NCI-H460 (cell line): ENCODE measurements around the gene AOAH. TPM values are rescaled to one million over a fixed set of nuclear protein-coding genes. Genes with fewer than 3 reads are reported as not detected.
A peak's percentile ranks its signal among the peaks of the same experiment; 100 is the strongest.

Experiments
- DNase-seq: peaks from one replicate; pipeline ENCODE4 v3.0.0-alpha.2; 2016; ENCODE audit warnings: low read depth; ENCODE audit errors: extremely low read depth
- total RNA-seq: library from RNA; depleted of rRNA; stranded (reverse); fragments of >200 nt; shearing (Covaris generic); gene quantifications from 2 replicates; pipeline ENCODE4 v1.2.3, GENCODE V29; 2014

Gene AOAH
- total RNA-seq, 1 experiment from 2014 or later: 0.10 TPM

DNA sequence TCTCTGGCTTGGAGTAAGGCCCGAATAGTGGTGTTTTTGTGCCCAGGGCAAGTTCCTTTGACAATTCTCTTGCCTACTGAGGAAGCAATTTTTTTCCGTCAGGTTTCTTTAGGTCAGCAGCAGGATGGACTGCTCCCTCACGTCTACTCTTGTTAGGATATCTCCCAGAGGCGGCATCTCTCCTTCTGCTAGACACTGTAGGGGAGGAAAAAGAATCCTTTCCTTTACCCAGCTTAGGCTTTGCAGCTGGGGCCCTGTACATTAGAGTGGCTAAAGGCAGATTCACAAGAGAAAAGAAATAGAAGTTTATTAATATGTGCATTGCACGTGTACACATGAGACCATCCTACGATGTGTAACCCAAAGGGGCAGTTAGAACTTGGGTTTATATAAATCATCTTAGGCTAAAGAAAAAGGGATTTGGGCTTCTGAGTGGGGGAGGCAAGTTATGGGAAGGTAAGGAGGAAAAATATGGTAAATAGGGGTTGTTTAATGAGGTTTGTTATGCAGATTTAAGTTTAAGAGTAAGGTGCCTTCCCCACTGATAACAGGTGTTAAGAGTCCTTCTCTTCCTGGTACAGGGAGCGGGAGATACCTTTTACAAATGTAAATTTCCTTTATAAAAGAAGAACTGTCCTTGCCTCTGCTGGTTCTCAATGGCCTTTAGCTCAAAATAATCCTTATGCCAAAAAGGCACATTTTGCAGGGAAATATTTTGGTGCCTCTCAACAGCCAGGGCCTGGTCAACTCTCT lies 156.4 kb downstream of the AOAH start:
- DNase-seq: no peak

DNA sequence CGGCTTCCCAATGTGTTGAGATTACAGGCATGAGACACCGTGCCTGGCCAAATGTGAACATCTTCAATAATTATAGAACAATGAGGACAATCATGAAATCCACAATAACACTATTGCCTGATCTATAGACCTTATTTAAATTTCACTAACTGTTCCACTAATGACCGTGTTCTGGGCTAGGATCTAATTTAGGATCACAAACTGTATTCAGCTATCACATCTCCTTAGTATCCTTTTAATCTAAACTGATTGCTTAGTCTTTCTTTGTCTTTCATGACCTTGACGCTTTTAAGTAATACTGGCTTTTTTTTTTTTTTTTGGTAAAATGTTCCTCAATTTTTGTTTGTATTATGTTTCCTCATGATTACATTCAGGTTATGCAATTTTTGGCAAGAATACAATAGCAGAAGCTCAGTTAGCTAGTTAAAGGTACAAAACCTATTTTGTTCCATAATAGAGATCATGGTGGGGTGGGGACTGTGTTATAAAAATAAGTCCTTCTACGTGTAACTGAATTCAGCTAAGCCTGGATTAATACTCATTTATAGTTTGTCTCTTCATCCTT lies 158.4 kb downstream of the AOAH start:
- DNase-seq: no peak

DNA sequence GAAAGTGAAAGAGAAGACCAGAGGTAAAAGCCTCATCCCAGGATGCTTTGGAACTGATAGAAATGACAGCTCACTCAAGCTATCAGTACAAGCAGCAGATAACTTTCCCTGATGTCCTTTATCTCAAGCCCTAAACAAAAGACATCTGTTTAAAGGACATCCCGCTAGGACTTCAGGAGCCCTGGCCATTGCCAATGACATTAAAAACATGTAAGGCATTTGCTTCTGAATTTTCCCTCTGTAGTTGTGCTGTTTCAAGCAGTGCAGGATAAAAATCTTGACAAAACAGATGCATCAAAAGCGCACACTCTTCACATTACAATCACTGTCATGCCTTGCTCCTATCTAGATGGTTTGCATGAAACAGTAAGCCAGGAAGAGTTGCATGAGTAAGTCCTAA lies 159.8 kb downstream of the AOAH start:
- no peak for DNase-seq

DNA sequence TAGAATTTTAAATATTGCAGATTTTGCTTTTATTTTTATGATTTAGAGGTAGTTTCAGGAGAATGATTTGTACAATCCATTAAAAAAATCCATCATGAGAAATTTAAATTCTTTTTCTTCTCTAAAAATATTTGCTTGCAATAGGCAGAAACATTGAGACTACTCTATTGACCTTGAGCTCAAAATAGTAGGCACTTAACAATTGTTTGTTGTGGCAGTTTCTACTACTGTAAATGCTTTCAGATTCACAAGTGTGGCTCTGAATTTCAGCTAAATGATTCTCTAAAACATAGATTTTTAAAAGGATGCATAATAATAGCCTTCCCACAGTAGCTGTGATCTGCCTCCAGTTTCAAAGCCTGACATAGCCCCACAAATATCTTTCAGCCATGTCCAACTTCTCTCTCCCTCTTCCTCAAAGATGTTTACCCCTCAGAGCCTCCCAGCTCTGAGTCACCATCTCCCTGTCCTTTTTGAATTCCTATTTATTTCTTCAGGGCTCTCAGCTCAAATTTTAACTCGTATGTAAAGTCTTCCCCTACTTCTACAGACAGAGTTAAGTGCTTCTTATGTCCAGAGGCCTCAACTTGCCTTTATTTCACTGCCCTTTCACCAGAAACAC lies 160.5 kb downstream of the AOAH start:
- no peak for DNase-seq

GRCh38 chr7:36562121-36562520 lies 162.2 kb downstream of the AOAH start:
- DNase-seq: no peak

GRCh38 chr7:36549029-36549428 lies 175.3 kb downstream of the AOAH start:
- no peak for DNase-seq

DNA sequence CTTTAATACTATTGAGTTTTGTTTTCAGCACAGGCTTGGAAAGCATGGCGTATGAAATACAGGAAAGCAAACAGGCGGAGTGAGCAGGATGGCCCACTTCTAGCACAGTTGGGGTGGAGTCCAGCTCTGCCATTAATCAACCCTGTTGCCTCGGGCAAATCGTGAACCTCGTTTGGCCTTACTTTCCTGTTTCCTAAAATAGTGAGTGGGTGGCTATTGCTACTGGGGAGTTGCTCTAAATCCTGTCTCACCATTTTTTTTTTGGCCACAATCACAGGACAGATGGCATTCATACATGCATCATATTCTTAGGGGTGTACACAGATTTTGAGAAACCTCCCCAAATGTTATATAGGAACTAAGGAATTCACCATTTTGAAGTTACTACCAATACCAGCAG lies 176.9 kb downstream of the AOAH start:
- no peak for DNase-seq

DNA sequence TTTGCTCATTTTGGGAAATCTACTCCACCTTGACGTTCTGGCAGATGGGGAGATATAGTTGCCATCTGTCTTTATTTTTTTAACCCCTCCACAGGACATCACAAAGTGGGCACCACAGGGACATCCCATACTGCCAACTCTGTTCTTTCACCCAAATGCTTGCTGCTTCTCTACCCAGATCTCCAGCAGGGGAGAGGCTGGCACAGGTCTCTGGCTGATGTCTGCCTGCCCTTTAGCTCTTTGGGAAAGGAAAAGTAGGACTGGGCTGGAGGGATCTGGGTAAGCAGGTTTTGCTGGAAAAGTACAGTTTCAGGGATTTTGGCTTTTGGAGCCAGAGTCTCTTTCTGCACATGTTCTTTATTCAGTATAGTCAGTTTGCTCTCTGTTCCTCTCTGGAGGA lies 178.0 kb downstream of the AOAH start:
- DNase-seq: no peak

DNA sequence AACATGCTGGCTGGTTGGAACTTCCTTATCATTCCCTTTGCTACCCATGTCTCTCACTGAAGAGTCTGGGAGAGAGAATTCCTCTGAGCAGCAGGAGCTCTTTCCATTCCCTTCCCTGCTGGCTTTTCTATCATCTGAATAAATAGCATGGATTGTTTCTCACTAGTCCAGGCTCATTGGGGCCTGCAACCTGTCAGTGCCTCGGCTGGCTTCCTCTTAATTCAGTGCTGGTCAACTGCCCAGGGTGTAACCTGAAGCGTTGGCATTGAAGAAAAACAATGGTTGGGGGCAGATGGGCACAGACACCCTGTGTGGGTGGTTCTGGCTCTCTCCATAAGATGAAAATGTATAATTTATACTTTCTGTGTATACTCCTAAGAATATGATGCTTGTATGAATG lies 179.0 kb downstream of the AOAH start:
- DNase-seq: no peak

GRCh38 chr7:36538126-36538525 lies 186.2 kb downstream of the AOAH start:
- no peak for DNase-seq

GRCh38 chr7:36535866-36536664 lies 188.2 kb downstream of the AOAH start:
- DNase-seq: no peak

- no peak for DNase-seq
Observed at GRCh38 chr7:36533717-36534116, 190.6 kb downstream of the AOAH start.

GRCh38 chr7:36532981-36533499 lies 191.3 kb downstream of the AOAH start:
- no peak for DNase-seq

GRCh38 chr7:36531951-36532350 lies 192.3 kb downstream of the AOAH start:
- DNase-seq: no peak

DNA sequence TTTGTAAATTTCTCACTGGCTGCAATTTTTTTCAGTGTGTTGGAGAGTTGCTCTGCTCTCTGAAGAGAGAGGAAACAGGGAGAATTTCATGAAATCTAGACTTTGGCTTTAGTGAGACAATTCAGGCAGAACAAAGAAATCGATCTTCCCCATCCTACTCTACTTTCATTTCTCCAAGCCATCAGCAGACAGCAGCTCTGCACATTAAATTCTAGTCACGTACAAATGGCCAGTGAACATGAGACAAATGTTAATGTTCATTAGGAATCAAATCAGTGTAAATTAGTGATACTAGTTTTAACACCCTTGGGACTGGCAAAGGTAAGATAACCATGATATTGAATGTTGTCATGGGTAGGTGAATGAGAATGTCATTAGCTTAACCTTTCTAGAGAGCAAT lies 193.8 kb downstream of the AOAH start:
- no peak for DNase-seq

GRCh38 chr7:36527549-36527913 lies 196.8 kb downstream of the AOAH start:
- DNase-seq: no peak

- DNase-seq: peak; percentile 66
Observed at GRCh38 chr7:36526863-36527548, 197.3 kb downstream of the AOAH start.

DNA sequence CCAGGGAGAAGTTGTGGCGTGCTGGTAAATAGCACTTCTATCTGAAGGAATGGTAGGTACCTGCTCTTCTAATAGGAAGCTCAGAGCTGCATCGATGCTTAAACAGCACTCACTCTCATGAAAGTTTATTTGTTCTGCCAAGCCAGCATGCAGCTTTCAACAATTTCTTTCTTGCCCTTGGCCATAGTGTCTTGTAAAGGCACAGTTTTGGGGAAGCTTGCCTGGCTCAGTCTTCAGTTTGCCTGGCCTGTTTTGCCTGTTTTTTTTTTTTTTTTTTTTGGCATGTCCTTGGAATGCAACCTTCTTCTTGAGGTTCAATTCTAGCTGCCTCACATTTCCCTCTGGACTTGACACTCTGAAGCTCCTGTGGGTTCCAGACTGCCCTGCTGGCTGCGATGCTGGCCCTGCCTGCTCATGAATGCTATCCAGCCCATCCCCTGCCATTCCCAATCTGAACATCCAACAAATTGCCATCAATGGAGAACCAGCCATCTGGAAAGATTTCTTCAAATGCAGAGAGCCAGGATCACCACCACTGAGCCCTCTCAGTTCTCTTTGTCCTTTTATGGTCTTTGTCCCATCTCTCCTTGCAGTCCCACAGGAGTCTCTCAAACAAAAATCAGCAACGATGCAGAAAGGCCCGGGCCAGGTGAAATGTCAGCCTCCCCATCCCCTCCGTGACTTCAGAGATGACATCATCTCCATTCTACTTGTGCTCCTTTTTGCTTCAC lies 200.8 kb downstream of the AOAH start:
- DNase-seq: no peak

- no peak for DNase-seq
Observed at GRCh38 chr7:36522453-36523007, 201.8 kb downstream of the AOAH start.

DNA sequence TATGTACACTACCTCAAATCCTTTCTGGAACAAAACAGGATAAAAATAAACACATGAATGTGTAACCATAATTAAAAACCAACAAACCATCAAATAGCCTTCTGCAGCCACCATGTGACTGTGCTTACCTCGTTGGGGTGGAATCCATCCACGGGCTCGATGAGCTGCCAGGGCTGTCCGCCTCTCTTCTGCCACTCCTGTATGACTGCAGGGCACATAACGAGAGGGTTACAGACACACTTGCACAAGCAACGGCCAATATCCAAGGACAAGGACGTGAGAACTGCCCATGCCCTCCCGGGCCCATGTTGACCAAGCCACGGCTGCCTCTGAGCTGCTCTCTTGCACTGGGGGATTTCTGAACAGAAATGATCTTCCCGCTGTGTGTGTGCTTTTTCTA lies 202.4 kb downstream of the AOAH start:
- no peak for DNase-seq
